ENCODE data around the gene TRIM8.

TRIM8 gene

DNA sequence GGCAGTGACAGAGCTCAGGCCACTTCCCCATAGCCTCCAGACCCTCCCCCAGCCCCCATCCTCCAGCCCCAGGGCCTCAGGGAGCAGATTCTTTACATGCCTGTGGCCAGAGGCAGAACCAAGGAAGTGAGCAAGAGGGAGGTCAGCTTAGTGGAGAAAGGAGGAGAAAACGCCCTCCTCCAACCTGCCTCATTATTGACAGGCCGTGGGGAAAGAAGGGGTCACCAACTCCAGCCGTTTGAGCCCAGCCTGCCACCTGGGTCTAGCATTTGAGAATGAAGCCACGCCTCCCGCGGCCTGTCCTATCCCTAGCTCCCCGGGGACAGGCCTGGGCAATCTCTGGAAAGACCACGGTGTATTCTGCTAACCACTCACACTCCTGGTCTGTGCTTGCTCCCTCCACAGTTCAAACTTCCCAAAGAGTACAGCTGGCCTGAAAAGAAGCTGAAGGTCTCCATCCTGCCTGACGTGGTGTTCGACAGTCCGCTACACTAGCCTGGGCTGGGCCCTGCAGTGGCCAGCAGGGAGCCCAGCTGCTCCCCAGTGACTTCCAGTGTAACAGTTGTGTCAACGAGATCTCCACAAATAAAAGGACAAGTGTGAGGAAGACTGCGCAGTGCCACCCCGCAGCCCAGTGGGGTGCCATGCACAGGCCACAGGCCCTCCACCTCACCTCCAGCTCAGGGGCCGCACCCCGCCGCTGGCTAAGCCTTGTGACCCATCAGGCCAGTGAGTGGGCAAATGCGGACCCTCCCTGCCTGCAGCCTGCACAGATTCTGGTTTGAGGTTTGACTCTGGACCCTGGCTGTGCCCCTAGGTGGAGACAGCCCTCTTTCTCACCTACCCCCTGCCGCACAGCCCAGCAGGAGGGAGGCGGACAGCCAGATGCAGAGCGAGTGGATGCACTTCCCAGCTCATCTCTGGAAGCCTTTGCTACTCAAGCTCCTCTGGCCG is 14.3 kb upstream of the TRIM8 start:
- peak overlapping the region; percentile 44 for H3K27ac ChIP-seq (replicated peaks)
- TF ChIP-seq SPI1 (IDR thresholded peaks at IDR 0.05; ENCODE audit: borderline replicate concordance, low read depth) (peak; percentile 38; the same call in 1 of the 2 replicates), GABPA (IDR thresholded peaks at IDR 0.05; ENCODE audit: low read depth) (no peak), POLR2AphosphoS5 (IDR thresholded peaks at IDR 0.05; ENCODE audit: low read depth) (no peak)
- TF ChIP-seq, protein P1, sequence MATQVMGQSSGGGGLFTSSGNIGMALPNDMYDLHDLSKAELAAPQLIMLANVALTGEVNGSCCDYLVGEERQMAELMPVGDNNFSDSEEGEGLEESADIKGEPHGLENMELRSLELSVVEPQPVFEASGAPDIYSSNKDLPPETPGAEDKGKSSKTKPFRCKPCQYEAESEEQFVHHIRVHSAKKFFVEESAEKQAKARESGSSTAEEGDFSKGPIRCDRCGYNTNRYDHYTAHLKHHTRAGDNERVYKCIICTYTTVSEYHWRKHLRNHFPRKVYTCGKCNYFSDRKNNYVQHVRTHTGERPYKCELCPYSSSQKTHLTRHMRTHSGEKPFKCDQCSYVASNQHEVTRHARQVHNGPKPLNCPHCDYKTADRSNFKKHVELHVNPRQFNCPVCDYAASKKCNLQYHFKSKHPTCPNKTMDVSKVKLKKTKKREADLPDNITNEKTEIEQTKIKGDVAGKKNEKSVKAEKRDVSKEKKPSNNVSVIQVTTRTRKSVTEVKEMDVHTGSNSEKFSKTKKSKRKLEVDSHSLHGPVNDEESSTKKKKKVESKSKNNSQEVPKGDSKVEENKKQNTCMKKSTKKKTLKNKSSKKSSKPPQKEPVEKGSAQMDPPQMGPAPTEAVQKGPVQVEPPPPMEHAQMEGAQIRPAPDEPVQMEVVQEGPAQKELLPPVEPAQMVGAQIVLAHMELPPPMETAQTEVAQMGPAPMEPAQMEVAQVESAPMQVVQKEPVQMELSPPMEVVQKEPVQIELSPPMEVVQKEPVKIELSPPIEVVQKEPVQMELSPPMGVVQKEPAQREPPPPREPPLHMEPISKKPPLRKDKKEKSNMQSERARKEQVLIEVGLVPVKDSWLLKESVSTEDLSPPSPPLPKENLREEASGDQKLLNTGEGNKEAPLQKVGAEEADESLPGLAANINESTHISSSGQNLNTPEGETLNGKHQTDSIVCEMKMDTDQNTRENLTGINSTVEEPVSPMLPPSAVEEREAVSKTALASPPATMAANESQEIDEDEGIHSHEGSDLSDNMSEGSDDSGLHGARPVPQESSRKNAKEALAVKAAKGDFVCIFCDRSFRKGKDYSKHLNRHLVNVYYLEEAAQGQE (IDR thresholded peaks at IDR 0.05; ENCODE audit: insufficient replicate concordance, low read depth), result no peak
- TF ChIP-seq, protein P2, sequence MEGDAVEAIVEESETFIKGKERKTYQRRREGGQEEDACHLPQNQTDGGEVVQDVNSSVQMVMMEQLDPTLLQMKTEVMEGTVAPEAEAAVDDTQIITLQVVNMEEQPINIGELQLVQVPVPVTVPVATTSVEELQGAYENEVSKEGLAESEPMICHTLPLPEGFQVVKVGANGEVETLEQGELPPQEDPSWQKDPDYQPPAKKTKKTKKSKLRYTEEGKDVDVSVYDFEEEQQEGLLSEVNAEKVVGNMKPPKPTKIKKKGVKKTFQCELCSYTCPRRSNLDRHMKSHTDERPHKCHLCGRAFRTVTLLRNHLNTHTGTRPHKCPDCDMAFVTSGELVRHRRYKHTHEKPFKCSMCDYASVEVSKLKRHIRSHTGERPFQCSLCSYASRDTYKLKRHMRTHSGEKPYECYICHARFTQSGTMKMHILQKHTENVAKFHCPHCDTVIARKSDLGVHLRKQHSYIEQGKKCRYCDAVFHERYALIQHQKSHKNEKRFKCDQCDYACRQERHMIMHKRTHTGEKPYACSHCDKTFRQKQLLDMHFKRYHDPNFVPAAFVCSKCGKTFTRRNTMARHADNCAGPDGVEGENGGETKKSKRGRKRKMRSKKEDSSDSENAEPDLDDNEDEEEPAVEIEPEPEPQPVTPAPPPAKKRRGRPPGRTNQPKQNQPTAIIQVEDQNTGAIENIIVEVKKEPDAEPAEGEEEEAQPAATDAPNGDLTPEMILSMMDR (IDR thresholded peaks at IDR 0.05; ENCODE audit: insufficient read depth, low read length), result no peak
- H3K27me3 ChIP-seq (ENCODE audit: insufficient read depth, poor library complexity, severe bottlenecking), result no peaks in the 10 kb centered on the region
- H3K4me3 ChIP-seq (replicated peaks; ENCODE audit: insufficient read depth, low read length), result no peak overlapping the region
- DNase-seq (ENCODE audit: low read depth in 1 of 2, low spot score in 1 of 2), result peak in 1 of 2 experiments; percentile 59

DNA sequence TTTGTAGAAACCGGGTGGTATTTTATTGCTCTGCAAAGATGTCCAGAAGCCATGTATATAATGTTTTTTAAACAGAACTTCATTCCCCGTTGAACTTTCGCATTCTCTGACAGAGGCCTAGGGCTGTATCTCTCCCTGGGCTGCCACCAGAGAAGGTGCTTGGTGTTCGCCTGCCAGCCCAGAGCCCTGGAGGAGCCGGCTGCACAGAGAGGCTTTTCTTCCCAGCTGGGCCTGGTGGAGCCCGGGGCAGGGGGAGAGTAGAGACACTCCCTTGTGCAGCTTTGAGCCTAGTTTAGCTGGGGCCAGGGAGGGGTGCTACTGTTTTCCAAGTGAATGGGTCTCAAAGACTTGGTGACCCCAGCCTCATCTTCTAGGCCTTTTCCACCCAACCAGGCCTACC is 13.6 kb upstream of the TRIM8 start:
- TF ChIP-seq, protein P1 (IDR thresholded peaks at IDR 0.05; ENCODE audit: insufficient replicate concordance, low read depth), result no peak
- no peak overlapping the region for H3K4me3 ChIP-seq (replicated peaks; ENCODE audit: insufficient read depth, low read length)
- H3K27ac ChIP-seq (replicated peaks), result no peak overlapping the region
- no peak for DNase-seq (ENCODE audit: low read depth in 1 of 2, low spot score in 1 of 2)
- no peaks in the 10 kb centered on the region for H3K27me3 ChIP-seq (ENCODE audit: insufficient read depth, poor library complexity, severe bottlenecking)

DNA sequence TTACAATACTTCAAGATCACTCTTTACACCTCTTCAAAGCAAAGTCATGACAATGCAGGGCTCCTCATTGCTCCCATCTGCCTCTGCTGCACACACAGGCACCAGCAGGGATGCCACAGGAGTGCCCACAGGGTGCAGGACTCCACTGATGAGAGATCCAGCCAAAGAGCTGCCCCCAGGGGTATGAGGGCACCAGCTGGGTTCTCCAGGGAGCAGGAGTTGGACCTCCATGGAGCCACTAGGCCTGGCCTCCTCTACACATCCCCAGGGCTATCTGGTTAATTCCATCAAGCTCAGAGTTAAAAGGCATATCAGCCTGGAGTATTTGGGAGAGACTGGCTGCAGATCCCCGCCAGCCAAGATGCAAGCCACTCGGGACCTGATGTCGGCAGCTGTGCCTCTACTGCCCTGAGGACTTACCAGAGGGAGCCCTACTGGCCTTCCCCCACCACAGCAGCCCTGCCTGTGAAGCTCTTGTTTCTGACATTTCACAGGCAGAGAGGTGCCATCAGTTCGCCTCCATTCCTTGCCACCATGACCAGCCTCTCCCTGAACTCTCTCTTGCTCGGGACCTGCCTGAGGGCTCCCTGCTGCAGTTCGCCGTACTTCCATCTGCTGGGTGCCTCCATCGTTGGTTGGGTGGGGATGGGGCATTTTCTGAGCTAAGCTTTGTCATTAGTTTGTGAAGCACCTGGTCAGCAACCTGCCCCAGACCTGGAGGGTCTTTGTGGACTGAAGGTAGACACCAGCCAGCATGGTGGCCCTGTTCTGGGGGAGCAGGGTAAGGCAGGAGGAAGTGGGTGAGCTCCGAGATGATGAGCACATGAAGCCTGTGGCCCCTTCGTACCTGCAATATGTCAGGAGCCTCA is 12.5 kb upstream of the TRIM8 start:
- no peak overlapping the region for H3K4me3 ChIP-seq (replicated peaks; ENCODE audit: insufficient read depth, low read length)
- H3K27ac ChIP-seq (replicated peaks), result peak overlapping the region; percentile 86
- TF ChIP-seq GABPA (IDR thresholded peaks at IDR 0.05; ENCODE audit: low read depth) (no peak), POLR2AphosphoS5 (IDR thresholded peaks at IDR 0.05; ENCODE audit: low read depth) (no peak), SPI1 (IDR thresholded peaks at IDR 0.05; ENCODE audit: borderline replicate concordance, low read depth) (no peak)
- TF ChIP-seq, protein P1 (IDR thresholded peaks at IDR 0.05; ENCODE audit: insufficient replicate concordance, low read depth), result no peak
- TF ChIP-seq, protein P2 (IDR thresholded peaks at IDR 0.05; ENCODE audit: insufficient read depth, low read length), result no peak
- no peaks in the 10 kb centered on the region for H3K27me3 ChIP-seq (ENCODE audit: insufficient read depth, poor library complexity, severe bottlenecking)
- DNase-seq (ENCODE audit: low read depth in 1 of 2, low spot score in 1 of 2), result no peak

All from HL-60 (cell line).